HG02884 (cell line): ENCODE measurements around the gene KERA.
"Not testable (repeated sequence)": the region's sequence is repeated elsewhere in the genome, so short reads cannot be mapped to it uniquely, and the experiment has no call there.

Experiments
- ATAC-seq: cut with Tn5 transposase; IDR thresholded peaks from one replicate; pipeline ENCODE4 v1.9.1; 2021; ENCODE audit warnings: mild to moderate bottlenecking, moderate library complexity; ENCODE audit not compliant: unreplicated experiment

Gene KERA, protein sequence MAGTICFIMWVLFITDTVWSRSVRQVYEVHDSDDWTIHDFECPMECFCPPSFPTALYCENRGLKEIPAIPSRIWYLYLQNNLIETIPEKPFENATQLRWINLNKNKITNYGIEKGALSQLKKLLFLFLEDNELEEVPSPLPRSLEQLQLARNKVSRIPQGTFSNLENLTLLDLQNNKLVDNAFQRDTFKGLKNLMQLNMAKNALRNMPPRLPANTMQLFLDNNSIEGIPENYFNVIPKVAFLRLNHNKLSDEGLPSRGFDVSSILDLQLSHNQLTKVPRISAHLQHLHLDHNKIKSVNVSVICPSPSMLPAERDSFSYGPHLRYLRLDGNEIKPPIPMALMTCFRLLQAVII

DNA sequence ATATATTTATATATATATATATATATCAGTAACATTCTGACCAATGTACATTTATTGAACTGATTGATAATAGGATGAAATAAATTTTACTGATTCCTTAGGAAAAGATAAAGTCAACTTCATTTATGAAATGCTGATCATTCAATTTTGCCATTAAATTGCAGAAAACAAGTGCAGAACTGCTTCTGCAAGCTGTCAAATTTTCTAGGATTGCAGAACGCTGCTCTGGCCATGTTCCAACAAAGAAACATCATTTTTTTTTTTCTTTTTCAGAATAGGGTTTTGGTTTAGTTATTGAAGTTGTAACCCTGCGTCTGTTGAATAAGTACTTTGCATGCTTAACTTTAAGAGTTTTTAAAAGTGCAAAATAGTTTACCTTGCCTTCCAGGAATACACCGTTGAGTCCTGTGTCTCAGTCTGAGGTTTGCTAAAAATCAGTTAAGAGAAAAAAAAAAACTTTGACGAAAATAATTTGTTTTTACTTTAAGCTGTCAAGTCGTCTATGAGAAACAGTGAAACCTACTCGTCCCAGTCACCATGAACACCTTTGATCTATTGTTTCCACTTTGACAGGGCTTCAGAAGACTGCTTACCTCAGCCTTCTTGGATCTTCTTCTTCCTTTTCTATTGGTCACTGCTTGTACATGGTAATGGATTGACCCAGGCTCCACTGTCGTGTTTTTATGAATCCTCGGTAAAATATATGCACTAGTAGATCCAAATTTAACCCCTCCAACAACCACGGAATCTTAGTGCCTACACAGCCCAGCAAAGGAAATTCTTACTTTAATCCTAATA lies at the start of gene KERA:
KERA (minus strand) TSS at position 657 of the 798 bp plus-strand sequence. CDS start 1,743 bp downstream, outside the sequence.
- ATAC-seq, result no peak

DNA sequence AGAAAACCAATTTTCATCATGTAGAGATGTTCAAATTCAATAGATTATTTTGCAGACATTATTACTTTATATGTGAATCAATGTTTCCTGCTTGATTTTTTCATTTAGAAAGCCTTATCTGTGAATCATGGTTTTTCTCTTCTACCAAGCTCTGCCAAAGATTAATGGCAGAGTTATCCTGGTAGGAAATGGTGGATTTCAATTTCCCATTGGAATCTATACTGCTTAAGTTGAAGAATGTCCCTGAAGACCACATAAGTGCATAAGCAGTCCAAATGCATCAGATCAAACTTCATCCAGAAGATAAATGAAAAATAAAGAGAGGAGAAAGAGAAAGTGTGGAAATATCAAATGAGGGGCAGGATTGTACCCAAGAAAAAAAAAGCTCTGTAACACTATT lies 48.5 kb upstream of the KERA start:
- no peak for ATAC-seq

DNA sequence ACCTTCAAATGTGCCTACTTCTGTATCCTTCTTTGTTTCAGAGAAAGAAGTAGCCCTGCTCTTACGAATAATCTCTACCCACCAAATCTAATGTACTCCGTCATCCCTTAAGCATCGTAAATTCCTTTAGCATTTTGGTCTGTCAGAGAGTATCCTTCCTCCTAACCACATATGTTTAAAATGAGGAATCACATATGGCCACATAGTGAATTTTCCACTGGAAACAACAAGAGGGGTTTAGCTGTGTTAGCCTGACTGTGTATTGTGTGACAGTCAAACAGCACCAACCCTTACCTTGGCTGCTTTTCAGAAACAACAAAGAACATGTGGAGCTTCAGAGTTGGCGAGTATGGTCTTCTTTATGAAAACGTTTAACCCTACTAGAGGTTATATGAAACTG lies 48.0 kb upstream of the KERA start:
- ATAC-seq, result no peak

DNA sequence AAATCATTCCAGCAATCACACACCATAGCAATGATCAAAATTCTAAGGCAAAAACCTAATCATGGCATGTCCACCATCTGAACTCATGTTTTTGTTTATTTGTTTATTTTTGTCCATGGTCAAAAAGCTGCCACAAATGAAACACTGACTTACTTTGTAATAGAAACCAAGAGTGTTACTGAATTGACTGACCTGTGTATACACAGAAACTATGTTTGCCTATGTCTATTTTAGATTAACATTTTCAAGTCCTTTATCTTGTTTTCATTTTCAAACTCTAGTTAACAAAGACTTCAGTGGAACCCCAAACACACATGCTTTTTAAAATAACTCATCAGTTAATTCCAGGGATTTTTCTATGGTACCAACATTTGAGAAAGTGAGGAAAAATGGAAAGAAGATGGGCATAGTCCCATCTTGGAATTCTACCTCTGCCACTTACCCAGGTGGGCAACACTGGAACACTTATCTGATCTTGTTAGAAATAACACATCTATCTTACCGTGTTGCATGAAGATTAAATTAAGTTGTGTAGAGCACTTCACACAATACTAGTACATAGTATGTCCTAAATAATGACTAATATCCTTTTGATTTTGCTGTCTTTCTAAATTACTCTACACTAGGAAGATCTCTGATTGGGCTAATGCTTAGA lies 47.1 kb upstream of the KERA start:
- ATAC-seq, result peak; percentile 58

DNA sequence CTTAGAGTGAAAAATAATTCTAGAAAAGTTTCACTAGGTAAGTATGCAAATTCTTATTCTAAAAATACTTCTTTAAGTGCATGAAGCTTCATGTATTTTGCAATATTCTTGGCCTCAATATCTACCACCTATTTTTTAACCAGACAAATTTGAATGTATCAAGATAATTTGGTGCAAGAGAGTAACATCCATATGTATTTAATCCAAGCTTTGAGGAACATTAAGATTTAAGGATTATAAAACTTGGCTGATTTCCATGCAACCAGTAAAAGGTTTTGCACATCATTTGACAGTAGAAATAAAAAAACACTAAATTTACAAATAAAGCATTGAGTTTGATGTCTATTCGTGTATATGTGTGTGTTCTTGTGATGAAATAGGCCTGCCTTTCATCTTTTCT lies 45.8 kb upstream of the KERA start:
- no peak for ATAC-seq

DNA sequence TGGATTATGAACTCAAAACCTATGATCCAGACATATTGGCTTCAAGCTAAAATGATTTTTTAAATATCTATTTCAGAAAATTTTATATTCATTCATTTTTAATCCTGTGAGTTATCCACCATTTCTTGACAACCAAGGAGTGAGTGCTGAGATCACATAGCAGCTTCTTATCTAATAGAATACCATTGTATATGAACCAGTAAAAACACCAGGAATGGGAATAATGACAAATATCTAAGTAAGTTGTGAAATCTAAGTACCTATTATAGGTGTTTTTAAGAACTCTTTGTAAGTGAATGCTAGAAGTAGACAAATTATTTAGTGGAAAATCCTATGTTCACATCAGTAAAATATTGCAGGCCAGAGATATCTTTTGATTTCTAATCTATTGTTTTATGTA lies 45.3 kb upstream of the KERA start:
- ATAC-seq, result no peak

DNA sequence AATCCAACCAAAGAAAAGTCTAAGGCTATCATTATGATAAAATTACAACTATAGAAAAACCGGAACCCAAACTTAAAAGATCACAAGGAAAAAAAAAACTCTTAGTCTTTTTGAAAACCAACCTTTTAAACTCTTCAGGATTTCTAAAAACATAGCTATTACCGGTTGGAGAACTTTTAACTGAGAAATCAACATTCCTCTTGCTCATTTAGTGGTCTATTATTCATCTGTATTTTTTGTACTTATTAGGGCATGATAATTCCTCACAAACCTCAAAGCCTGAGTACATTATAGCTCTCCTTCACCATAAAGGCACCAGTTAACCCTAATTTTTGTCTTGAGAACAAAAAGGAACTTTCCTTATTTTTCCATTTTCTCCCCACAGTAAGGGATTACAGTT lies 43.1 kb upstream of the KERA start:
- ATAC-seq, result no peak

DNA sequence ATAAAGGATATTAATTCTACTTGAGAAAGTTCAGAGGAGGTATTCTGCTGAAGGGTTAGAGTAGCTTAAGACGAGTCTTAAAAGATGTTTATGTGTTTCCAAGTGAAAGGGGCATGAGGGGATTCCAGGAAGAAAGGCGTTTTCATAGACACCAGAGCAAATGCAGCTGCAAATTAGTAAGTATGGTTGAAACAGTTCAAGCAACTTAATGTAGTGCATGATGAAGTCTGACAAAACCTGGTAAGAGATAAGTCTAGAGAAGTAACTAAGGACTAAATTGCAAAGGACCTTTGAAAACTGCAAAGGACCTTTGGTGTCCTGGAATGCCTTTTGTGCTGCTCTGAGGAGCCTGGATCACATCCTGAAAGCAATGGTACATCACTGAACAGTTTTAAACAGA lies 42.0 kb upstream of the KERA start:
- no peak for ATAC-seq

DNA sequence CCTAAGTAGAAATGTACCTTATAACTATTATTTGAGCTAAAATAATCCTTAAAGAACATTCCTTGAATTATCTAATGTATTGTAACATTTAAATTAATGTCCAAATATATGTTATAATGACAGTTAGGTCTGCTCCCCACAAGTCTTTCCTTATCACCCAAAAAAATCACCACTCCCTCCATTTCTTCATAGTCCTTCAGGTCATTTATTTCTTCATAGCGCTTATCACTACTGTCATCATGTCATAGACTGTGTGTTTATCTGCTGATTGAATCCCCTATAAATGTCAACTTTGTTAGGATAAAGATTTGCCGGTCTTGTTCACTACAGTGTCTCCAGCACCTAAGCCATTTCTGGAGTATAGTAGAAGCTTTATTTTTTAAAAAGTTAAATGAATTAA lies 41.5 kb upstream of the KERA start:
- ATAC-seq, result no peak

DNA sequence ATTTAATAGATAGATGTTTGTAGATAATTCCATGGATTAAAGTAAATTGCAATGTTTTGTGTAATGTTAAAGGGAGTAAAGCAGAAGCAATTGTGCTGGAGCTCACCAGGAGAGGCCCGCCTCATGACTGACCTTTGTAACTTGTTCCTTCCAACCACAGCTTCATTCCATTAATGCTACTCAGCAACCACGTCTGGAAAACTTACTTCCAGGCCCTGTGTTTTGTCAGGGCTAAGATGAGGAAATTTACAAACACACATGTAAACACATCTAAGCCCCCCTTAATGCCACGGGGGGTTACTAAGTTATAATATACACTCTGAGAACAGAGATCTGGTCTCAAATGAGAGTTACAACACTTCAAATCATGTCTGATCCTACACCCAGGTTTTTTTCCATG lies 41.1 kb upstream of the KERA start:
- ATAC-seq, result no peak

DNA sequence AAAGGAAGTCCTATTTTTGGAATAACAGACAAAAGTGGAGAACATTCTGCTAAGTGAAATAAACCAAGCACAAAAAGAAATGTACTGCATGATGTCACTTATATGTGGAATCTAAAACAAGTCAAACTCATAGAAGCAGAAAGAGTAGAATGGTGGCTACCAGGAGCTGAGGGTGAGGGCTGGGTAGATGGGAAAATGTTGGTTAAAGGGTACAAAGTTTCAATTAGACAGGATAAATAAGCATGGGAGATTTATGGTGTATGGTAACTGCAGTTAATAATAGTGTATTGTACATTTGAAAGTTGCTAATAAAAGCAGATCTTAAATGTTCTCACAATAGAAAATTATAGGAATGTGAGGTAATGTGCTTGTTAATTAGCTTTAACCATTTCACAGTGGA lies 40.6 kb upstream of the KERA start:
- no peak for ATAC-seq

DNA sequence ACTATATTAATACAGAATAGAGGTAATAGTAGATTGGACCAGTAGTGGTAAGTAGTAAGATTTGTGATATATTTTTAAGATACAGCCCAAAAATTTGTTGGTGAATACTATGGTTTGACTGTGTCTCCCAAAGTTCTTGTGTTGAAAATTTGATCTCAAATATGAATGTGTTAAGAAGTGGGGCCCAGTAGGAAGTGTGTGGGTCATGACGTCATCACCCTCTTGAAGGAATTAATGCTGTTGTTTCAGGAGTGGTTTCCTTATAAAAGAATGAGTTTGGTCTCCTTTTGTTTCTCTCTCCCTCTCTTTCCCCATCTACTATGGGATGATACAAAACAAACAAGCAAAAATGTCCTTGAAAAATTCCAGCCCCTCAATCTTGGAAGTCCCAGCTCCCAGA lies 37.1 kb upstream of the KERA start:
- ATAC-seq, result no peak

DNA sequence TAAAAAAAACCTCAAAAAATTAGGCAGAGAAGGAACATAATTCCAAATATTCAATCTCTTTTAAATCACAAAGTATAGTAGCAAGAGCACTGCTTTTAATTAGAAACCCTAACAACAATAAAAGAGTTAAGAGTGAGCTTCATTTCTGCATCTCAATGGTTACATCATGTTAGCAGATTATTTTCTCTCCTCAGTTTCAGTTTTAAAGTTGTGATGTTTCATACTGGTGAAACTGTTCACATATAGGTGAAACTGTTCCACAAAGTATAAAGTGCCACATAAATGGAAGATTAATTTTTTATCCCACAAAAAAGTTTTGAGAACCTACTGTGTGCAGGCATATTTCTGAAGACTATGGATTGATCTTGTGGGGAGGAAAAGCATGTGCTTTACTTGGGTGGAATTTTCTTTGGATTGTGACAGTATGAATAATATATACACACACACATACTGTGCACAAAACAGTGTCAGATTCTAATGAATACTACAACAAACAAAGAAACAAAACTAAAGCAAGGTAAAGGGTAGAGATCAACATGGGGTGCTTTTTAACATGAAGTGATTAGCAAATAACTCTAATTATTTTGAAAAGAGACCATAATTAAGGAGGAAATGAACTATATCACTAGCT lies 36.3 kb upstream of the KERA start:
- no peak for ATAC-seq

DNA sequence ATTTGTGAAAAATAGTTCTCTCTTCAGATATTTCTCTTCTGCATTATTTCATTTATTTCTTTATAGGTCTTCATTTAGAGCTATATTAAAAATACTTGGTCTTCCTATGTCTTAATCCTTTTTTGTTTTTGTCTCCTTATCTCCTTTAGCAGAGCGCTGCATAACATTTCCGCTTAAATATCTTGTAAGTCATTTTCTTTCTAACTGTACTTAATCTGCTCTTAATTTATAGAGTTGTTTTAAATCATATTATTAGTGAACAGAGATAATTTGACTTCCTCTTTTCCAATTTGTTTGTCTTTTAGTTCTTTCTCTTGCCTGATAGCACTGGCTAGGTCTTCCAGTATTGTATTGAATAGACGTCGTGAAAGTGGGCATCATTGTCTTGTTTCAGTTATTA lies 35.5 kb upstream of the KERA start:
- ATAC-seq, result no peak

DNA sequence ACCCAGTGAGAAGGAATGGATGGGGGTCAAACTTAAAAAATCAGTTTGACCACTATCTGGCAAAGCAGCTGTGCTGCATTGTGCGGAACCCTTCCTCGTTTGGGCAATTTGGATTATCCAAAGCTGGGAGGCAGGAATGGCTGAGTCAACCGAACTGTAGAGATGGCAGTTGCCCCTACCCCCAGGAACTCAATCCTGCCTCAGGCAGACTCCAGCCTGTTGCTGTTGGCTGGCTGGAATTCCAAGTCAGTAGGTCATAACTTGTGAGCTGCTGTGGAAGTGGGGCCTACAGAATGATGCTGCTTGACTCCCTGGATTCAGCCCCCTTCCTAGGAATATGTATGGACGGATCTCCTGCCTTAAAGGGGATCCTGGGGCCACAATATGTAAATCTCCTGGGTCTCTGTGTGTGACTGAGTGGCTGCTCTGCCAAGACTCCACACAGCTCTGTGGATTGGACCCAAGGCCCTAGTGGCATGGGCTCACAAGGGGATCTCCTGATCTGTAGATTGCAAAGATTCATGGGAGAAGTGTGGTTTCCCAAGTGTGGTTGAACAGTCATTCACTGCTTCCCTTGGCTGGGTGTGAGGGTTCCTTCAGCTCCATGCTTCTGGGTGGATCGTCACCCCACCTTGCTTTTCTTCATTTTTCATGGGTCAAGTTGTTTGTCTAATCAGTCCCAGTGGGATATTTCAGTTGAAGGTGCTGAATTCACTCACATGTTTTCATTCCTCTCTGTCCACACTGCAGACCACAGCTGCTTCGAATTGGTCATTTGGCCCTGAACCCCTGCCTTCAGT lies 34.3 kb upstream of the KERA start:
- ATAC-seq, result no peak

DNA sequence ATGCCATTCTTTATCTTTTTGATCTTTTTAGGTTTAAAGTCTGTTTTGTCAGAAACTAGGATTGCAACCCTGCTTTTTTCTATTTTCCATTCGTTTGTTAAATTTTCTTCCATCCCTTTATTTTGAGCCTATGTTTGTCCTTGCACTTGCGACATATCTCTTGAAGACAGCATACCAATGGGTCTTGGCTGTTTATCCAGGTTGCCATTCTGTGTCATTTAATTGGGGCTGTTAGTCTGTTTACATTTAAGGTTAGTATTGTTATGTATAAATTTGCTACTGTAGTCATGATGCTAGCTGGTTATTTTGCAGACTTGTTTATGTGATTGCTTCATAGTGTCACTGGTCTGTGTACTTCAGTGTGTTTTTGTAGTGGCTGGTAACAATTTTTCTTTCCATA lies 32.1 kb upstream of the KERA start:
- ATAC-seq, result not testable (repeated sequence)

DNA sequence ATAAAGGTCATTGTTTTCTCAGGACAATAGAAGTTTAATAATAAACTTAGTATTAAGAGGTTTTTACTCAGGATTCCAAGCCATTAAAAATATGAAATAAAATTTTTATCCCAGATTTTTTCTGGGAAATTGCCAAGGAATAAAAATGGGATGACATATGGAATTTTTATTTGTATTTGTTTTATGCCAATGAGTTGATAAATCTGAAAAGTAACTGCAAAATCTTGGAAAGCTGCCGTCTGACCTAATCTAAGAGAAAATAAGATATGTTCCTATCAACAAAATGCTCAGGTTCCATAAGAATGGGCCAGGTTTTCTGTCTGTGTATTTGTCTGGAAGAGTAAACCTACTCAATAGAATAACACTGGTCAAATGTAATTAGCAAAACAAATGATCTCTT lies 22.2 kb upstream of the KERA start:
- ATAC-seq, result no peak

DNA sequence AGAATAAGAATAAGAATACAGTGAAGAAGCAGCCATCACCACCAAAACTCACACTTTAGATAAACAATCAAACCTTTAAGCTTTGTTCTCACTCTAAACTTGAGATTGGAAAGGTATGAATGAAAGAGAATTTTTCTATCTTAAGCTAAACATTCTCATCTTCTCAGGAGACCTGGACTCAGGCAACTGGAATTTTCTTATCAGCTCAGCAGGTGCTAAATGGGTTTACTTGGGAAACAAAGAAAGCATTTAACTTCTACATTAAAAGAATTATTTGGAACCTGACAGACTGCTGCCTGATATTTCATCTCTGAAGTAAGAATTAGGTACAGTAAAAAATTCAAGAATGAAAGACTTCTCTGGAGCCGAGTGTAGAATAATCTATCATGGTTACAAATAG lies 20.7 kb upstream of the KERA start:
- no peak for ATAC-seq

DNA sequence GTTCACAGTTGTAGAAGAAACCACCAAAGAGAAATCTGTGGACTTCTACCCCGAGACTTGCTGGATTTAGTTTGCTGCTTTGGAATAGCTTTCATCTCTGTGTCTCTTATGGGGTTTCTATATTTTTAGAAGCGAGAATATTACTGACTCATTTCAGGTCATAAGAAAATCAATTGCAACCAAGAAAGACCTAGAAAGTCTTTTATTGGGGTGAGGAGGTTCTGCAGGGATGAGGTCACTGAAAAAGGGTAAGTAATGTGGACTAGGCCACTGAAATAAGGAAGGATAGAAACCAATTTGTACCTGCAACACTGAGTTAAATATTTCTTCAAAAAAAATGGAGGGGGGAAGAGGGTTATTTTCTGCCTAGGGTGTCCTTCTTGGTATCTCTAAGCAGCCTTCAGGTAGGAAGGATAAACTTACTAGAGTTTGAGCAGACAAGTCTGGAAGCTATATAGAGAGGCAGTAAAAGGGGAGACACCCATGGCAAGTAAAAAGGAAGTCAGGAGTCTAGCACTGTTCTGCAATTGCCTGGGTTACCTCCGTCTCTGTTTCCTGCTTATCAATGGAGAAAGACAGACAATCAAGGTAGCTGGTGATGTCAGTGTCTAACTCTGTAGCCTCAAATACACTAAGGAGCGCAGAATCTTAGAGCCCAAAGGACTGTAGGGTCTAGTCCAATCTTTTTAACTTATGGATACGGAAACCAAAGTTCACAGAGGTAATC lies 19.6 kb upstream of the KERA start:
- no peak for ATAC-seq

DNA sequence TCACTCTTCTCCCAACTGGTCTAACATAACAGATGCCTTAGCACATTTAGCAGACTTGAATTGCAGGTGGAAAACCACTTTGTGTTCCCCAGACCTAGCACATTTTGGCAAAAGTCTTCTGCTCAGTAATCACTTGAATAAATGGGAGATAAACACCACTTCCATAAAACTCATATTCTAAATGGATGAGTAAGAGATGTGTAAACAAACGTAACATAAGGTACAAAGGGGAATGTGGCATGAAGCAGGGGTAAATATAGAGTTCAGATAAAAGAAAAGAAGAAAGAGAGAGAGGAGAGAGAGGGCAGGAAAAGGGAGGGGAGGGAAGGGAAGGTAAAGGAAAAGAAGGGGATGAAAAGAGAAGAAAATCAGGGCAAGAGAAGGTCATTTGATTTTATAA lies 17.0 kb upstream of the KERA start:
- ATAC-seq, result no peak
